GM12874 (cell line): ENCODE data around the gene IL3.

Experiments
- CTCF ChIP-seq: IDR thresholded peaks from 2 replicates; pipeline ENCODE4 v1.5.1; 2011; ENCODE audit warnings: low read depth, mild to moderate bottlenecking, control low read depth, low read length, moderate library complexity; ENCODE audit not compliant: insufficient read depth

IL3 gene

GRCh38 chr5:132072070-132072469 lies 11.6 kb downstream of the IL3 start:
- TF ChIP-seq CTCF = no peak

- TF ChIP-seq CTCF = no peak
Observed at GRCh38 chr5:132072528-132072927, 12.1 kb downstream of the IL3 start.

GRCh38 chr5:132073231-132074013 lies 13.0 kb downstream of the IL3 start, which contains the start of gene CSF2:
Gene CSF2, plus strand, starts transcription at chr5:132073789. Its CDS starts 35 bp downstream, at chr5:132073824.
- TF ChIP-seq CTCF = no peak

GRCh38 chr5:132074091-132074771 lies 13.8 kb downstream of the IL3 start:
- TF ChIP-seq CTCF = no peak

GRCh38 chr5:132074772-132075718 lies 14.6 kb downstream of the IL3 start:
- no peak for TF ChIP-seq CTCF

- no peak for TF ChIP-seq CTCF
Observed at GRCh38 chr5:132075719-132076077, 15.2 kb downstream of the IL3 start.
